Hematopoietic multipotent progenitor cell treated with erythropoietin and hydrocortisone succinate and interleukin-3 and kit ligand, for 8 days (in vitro differentiated cells): ENCODE data around the gene FASTK.

Source experiments
- DNase-seq: peaks from one replicate; pipeline ENCODE4 v3.0.0-alpha.2; 2015

FASTK gene

DNA sequence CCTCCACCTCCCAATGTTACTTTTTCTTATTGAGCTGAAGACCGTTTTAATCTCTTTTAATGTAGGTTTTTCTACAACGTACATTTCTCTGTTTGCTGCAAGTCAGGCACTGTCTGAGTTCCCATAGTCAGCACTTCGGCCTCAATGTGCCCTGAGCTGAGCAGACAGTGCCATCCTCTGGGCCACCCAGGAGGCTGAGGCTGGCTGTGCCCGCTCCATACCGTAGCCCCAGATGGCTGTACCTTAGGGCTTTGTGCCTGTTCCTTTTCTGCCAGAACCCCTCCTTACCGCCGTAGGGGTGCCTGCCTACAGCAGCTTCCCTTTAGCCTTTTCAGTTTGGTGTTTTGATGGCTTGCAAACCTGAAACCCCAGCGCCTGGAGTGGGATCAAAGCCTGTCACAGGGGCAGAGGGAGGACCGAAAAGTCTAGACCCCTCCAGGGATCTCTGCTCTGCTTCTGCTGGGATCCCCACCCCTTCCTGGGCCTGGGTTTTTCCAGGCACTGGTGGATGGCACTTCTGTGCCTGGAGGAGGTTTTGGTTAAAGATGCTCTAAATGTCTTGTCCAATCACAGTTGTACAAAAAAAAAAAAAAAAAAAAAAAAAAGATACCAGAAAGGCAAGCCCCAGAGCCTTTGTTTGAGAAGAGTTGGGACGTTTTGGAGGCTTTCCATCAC, 14.7 kb upstream of the FASTK start:
- no peak for DNase-seq

GRCh38 chr7:151094675-151095074, 14.1 kb upstream of the FASTK start:
- no peak for DNase-seq

GRCh38 chr7:151093748-151094147, 13.1 kb upstream of the FASTK start:
- no peak for DNase-seq

DNA sequence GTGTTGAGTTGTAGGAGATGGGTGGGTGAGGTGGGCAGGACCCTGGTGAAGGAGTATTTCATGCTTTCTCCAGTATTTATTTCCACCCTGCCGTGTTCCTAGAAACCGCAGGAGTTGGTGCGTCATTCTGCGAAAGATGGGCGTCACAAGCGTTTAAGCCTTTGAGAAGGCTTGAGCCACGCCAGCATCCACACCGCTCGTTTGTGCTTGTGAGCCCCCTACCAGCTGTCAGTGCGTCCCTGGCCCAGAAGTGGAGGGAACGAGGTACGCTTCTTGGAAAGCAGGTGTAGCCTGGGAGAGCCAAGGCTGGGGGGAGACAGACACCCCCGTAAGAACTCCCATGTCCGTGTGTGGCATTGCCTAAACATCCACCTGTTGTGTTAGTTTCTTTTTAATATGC, 11.4 kb upstream of the FASTK start:
- no peak for DNase-seq

DNA sequence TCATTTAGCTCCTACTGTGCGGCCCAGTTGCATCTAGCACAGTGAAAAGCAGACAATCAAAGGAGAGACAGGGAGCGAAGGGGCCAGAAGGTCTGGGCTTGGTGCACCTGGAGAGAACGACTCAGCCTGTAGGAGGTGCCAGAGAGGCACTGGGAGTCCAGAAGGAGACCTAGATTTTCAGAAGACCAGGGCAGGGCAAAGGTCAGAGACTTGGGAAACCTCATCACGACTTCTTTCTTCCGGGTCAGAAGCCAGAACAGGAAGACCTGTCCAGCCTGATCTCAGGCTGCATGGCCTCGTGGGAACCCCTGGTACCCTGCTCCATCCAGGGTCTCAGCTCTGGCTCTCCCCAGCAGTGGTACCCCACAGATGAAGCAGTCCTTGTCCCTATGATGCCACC, 10.8 kb upstream of the FASTK start:
- peak; percentile 41 for DNase-seq

DNA sequence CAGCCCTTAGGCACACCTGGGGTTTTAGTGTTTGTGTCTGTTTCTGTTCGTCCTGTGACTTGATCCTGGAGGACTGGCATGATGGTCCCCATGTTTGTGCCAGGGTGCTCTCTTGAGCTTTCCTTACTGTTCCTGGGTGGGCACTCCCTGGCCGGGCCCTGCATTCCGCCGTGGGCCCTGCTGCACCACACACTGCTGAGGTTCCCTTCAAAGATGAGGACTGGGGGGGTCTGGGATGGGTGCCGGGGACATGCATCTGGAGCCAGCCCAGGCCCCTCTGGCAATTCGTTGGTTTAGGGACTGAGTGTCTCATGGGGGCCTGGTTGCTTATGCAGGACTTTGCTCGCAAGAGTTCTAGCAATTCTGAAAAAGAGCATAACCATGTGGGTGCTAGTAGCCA, 10.4 kb upstream of the FASTK start:
- DNase-seq = no peak

DNA sequence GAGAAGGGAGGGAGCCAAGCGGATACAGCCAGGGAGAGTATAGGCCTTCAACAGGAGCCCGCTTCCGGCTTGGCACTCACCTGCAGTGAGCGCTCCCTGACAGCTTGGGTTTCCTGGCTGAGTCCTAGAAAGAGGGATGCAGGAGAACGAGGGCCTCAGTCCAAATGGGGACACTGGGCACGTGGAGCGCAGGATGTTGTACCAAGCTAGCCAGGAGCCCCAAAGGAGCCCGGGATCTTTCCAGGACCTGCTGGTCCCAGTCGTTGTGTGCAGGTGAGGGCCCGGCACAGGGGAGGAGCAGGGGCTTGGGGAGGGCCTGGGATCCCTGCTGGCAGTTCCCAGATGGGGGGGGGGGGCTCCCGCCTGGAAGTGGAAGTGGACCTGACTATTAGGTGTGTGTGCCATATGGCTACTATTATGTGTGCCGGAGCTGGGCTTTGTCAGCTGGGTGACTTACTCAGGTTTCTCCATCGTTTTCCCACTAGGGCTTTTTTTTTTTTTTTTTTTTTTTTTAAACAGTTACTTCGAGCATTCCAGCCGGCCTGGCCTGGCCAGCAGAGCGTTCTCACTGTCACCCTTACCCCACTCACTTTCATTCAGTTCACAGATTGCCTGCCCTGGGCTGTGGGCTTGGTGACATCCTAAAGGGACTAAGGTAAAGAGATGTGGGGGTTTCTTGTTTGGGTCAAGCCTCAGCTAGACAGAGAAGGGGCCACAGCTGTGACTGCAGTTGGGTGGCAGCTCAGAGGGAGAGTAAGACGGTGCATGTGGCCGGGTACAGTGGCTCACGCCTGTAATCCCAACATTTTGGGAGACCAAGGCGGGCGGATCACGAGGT, 9.5 kb upstream of the FASTK start:
- DNase-seq = no peak

DNA sequence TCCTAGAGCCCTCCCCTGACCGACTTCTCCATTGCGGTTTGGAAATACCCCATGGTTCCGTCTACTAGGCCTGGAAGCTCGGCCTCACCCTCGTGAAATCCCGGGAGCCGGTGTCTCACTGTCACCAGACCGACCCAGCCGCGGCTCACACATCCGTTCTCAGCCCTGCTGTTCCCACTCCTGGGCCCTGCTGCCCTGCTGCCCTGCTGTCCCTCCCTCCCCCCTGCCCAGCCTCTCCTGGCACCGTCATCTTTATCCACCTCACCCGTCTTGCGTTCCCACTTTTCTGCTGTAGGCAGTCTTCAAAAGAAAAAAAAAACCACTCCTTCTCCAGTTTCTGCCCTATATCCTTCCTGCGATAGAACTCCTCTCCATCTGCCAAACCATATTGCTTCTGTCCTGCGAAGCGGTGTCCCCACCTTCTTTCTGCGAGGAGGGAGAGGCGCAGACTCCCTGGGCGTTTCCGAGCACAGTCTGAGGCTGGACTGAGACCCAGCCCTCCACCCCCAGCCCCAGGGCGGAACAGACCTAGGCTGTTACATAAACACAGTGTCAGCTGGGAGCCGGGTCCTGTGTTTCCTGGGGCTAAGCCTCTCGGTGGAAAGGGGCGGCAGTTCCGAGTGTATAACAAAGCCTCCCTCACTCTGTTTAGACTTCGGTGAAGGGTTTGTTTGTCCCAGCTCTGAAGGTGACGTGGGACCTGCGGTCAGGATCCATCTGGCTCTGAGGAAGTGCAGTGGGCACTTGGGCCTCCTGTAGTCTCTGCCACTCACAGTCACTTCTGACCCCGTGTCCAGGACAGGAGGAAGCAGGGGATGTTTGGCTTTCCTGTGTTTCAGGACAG, 8.5 kb upstream of the FASTK start:
- peak; percentile 62 for DNase-seq

GRCh38 chr7:151088019-151088855, 7.6 kb upstream of the FASTK start:
- DNase-seq = no peak

GRCh38 chr7:151087245-151088018, 6.8 kb upstream of the FASTK start:
- peak; percentile 39 for DNase-seq

DNA sequence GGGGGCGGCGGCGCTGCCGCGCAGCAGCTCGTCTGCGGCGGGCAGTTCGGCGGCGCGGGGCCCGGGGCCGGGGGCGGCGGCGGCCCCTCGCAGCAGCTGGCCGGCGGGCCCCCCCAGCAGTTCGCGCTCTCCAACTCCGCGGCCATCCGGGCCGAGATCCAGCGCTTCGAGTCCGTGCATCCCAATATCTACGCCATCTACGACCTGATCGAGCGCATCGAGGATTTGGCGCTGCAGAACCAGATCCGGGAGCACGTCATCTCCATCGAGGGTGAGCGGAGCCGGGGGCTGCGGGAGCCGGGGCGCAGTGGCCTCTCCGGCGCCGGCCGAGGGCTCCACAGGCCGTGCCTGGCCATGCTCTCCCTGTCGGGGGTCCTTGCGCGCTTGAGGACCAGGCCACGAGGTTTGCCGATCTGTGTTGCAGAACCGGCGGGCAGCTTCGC, 6.2 kb upstream of the FASTK start:
- peak; percentile 27 for DNase-seq

DNA sequence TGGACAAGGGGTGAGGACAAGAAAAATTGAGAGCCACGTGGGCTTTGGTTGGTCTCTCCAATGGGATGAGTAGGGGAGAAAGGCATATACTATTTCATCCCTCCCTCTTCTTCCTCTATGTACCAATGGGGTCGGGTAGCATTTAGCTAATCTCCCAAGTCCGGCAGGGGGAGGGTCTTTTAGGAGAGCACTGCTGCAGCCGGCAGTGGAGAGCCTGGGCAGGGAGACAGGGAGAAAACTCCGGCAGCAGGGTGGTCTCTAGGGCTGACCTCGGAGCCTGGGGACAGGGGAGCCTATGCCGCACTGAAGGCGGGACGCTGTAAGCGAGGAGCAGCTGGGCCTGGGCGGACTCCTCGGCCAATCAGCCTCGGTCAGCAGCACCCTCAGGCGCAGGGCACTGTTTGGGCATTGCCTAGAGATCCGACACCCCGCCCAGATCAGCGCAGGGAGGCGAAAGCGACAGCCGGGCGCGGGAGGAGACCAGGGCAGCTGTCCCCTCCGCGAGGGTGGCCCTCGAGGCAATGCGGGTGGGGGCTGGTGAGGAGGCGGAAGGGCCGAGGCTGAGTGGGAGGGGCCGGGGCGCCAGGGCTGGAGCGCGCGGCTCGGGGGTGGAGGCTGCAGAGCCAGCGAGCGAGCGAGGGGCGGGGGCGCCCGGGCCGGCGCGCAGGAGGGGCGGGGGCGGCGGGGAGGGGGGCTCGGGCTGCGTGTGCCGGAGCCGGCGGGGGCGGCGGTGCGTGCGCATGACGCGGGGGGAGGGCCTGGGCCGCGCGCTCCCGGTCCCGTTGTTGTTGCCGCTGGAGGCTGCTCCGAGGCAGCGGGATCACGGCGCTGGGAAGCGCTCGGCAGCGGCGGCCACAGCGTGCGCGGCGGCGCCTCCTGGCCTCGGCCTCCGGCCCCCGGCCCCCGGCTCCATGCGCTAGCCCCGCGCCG, 5.3 kb upstream of the FASTK start, which contains the start of gene AGAP3:
TSS of gene AGAP3 (plus strand) at position 785 of the 930 bp plus-strand sequence. CDS start 267 bp downstream, outside the sequence.
- peak; percentile 78 for DNase-seq

- no peak for DNase-seq
Measured at GRCh38 chr7:151085329-151085690, 4.7 kb upstream of the FASTK start.

GRCh38 chr7:151083824-151084160, 3.2 kb upstream of the FASTK start:
- DNase-seq = no peak

DNA sequence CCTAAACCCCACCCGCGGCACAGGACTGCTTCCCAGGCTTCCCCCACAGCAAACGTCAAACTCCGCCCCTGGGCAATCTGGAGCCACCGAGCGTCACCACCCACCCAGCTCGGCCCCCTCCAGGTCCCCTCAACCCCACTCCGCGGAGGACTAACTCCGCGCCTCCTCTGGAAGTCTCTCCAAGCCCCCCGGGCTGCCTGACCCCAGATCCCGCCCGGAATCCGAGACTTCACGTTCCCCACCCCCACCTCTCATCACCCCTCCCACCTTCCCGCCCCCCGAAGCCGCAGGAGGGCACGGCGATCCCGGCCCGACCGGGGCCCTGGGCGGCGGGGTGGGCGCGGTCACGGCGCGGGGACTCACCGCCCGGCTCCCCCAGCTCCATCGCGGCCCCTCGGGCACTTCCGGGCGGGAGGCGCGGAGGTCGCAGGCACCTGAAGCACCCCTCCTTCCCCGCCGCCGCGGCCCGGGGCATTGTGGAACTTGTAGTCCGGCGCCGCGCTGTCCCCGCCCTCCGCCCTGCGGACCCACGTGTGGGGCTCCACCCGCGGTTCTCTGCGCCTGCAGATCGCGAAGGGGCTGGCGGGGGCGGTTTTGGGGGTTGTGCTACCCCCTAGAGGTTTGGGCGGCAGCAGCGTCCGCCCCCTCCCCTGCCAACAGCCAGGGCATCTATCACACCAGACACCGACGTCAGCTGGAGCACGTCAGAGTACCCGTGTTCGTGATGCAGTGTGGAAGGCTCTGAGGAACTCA, 2.6 kb upstream of the FASTK start, which contains the start of gene TMUB1:
TSS of gene TMUB1 (minus strand) at position 423 of the 753 bp plus-strand sequence. CDS start 930 bp downstream, outside the sequence.
- peak; percentile 73 for DNase-seq

GRCh38 chr7:151082141-151083070, 1.8 kb upstream of the FASTK start:
- DNase-seq = peak; percentile 37

DNA sequence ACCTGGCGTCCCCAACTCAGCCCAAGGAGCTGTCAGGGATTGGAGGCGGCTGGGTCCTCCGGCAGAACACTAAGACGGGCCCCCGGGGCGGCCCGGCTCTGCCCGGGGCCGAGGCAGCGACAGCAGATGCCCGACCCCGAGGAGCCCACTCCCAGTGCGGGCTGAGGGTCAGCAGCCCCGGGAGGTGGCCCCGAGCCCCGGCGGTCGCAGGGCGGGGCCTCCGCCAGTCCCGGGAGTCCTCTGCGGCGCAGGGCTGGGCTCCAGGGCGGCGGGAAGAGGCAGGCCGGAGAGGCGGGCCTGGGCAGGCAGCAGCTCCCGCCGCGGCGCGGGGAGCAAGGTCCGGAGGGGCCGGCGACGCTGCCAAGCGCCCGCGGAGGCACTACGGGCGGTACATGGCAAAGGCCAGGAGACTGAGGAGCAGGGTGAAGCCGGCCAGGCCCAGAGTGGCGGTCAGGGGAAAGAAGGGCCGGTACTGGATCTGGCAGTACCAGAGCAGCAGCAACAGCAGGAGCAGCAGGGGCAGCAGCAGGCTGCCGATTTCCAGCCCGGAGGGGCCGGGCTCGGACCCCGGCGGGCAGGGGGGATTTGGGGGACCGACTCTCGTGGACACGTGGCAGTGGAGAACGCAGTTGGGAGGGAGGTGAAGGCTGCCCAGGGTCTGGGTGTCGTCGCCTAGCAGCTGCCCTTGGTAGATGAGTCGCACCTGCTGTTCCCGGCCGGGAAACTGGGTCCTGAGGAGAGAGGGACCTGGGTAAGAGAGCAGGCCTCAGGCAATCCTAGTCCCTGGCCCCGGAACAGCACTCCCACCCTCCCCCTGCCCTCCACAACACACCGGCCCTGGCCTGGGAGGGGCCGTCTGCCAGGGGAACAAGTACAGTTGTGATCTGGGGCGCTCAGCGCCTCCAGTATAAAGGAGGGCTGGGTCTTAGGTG, 827 bp upstream of the FASTK start:
- no peak for DNase-seq
